Activated T-cell treated with anti-CD3 and anti-CD28 coated beads for 24 hours (primary cell): Measurements from ENCODE around the gene DSC1.

ENCODE experiments used
- DNase-seq: peaks from one replicate; pipeline ENCODE4 v3.0.0-alpha.2; 2020; ENCODE audit warnings: low read depth

Gene DSC1

DNA sequence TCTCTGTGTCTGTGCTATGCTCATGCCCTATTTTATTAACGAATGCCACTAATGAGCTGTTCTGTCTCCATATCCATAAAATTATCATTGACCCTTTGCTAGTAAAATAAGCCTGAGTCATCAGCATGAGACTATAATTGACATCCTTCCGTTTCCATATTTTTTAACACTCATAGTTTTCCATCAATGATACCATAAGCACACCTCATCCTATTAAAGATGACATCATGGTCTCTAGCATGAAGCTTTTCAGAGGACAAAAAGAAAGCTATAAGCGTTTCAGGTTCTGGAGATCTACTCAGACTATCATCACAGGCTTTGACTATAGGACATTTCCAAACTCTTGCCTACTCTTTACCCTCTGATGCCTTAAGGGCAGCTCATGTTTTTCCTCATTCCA, 59.2 kb downstream of the DSC1 start:
- no peak for DNase-seq

- no peak for DNase-seq
Measured at GRCh38 chr18:31102941-31103340, 59.7 kb downstream of the DSC1 start.

DNA sequence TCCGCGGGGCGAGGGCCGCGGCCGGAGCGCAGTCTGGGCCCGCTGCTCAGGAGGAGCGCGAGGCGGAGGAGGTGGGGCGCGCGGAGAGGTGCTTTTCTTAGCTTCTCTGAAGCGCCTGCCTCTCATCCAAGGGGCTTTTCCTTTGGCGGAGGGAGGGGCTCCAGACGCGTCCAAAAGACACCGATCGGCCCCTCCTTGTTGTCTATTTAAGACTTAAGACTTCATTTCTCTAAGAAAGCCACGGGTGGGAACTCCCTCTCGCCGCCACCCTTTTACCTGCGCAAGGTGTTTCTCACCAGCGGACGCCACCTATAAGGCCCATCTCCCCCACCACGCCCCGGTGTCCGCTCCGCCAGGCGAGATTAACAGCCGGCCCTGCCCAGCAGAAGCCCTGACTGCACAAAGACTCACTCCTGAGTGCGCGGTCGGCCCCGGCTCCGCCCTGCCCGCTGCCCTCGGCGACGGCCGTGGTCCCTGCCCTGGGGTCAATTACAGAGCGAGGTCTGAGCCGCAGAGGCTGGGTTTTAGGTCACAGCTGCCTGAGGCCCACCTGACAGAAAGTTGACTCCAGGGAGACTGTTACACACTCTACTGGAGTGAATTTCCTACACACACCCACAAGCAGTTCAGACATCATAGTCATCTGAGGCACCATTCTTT, 60.5 kb downstream of the DSC1 start, which contains the start of gene DSC2:
DSC2 (minus strand) TSS at position 397 of the 660 bp plus-strand sequence. CDS start 450 bp downstream, outside the sequence.
- no peak for DNase-seq

- DNase-seq: no peak
Measured at GRCh38 chr18:31101183-31102024, 61.3 kb downstream of the DSC1 start.

GRCh38 chr18:31100436-31101182, 62.0 kb downstream of the DSC1 start:
- no peak for DNase-seq

- DNase-seq: no peak
Measured at GRCh38 chr18:31099450-31100230, 63.0 kb downstream of the DSC1 start.

DNA sequence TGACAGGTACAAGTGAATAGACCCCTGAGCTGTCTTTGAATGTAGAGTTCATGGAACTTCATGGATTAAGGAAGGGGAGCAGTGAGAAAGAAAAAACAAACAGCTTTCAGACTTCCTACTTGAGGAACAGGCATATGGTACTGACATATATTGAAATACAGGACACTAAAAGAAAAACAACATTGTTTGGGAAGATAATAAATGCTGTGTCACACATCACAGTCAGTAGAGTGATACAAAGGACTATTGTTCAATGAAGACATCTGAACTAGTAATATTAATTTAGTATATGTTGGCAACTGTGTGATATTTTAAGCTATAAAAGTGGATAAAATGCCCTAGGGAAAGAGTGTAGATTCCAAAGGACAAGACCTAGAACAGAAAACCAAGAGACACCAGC, 63.8 kb downstream of the DSC1 start:
- no peak for DNase-seq

- DNase-seq: no peak
Measured at GRCh38 chr18:31097666-31098065, 65.0 kb downstream of the DSC1 start.

- DNase-seq: no peak
Measured at GRCh38 chr18:31093880-31094279, 68.8 kb downstream of the DSC1 start.

- DNase-seq: no peak
Measured at GRCh38 chr18:31093294-31093693, 69.4 kb downstream of the DSC1 start.

DNA sequence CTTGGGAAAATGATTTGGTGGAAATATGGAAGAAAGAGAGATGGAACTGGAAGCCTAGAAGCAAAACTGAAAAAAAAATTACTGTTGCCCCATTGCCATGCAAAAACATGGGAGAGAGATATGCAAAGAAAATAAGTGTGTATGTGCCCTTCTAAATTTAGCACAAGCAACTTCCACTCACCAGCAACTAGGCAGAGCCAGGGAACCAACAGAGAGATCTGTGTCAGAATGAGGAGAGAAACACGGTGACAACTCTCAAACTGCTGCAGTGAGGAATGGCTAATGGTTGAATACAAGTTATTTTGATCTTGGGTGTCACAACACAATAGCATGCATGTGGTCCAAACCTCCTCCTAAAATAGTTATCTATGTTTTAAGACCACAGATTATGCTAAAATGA, 71.3 kb downstream of the DSC1 start:
- no peak for DNase-seq

DNA sequence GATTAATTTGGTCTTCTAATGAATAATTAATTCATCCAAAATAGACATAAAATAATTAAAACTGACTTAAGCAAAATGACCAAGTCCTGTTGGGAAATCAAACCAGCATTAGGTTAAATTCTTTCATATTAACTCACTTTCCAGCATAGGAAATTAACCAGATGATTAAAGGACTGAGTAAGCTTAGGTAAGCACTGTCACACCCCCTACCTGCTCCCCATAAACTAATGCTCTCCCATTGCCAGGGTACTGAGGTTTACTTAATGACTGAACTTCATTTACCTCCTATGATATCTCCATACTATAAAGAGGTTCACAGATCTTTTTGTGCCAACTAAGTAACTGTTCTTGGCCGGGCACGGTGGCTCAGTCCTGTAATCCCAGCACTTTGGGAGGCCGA, 74.1 kb downstream of the DSC1 start:
- DNase-seq: no peak

DNA sequence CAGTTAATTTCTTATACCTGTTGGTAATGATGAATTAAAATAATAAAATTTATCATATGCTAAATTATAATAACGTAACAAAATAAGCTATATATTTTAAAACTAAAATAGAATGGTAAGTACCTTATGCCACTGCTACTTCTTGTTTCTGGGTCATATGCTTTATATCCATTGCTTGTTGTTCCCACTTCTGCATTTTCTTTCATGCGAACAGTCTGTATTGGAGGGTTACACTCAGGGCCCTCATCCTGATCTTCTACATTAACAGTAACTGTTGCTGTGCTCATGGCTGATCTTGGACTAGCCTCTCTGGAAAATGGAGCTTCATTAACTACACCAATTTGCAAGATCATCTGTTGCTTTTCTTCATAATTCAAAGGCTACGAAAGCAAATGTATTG, 82.7 kb downstream of the DSC1 start:
- no peak for DNase-seq
